Measurements from ENCODE around the gene LUM.

LUM gene

DNA sequence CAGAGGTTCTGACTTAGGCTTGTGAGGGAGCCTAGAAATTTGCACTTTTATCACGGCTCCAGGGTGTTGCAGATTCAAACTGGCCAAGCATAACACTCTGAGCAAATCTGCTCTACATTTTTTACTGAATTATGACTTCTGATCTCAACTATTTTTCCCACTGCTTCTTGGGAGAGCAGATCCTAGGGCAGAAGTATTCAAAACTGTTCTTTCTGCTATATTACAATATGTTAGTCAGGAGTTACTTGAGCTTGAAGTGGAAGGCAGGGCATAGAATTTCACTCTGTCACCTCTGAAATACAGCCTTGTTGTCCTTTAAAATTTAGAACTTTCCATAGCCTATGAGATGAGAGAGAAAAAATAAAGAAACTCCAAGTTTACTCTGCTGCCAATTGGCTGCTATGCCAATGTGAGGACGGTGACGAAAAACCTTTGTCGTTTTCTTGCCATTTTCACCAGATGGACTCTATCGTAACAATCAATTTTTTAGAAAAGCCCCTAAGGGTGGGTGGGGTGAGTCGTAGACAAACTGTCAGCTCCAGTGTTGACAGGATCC lies 37.1 kb downstream of the LUM start:
- no peak for DNase-seq

DNA sequence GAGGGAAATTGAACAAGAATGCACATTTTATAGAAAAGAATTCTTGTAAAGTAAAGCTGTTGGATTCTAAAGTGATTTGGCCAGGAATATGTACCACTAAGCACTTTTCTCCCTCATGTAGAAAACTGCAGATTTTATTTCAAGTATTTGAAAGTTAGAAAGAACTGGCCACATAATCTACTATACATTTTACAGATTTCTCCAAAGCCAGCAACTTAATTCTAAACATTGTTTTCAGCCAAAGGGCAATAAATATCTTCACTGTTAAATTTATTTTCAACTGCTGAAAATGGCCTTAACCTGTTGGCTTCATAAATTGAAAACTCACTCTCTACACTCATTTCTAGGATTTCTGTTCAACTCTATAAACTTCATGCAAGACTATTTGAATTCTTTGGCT lies 37.9 kb downstream of the LUM start:
- no peak for DNase-seq

DNA sequence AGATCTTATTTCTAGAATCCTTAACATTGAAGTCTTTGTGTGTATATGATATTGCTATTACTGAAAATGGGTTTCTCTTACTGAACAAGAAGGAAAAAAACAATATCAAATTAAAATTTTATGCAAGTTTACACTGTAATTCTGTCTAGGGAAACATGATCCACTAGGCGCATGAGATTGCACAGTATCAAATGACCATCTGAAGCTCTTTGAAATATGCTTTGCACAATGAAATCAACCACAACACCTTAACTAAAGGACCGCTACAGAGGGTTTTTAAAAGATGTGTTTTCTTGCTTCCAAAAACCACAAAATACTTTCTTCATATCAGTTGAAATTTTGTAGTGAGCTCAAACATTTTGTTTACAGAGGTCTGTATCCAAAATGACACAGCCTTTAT lies 38.4 kb downstream of the LUM start:
- no peak for DNase-seq

DNA sequence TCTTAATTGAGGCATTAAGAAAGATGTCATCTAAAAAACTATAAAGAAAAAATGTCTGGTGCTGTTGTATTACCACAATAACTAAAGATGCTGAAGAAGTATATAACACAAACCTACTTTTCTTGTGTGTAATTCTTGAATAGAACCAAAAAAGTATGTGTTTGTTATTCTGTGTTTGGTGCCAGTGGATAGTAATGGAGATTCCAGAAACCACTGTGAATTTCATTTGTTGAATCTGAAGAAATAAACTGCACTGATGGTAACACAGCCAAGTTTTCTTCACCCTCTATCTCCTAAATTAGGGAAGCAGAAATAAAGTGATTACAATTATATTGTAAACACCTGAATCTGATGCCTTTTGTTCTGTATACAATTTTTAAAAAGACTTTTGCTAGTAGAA lies 40.4 kb downstream of the LUM start:
- no peak for DNase-seq

DNA sequence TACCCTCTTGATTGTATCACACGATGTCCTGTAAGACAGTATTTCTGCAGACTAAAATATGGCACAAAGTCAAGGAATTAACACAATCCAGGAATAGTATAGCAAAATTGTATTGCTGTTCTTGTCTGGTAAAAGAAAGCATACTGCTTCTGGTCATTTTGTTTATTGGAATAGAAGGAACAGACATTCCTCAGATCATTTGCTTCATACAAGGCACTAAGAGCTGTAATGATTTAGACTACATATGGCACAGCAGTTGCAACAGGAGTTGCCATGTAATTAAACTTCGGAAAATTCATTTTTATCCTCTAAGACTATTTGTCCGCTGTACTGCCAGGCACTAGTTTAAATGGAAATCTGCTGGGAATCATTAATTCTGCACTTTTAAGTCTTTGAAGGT lies 45.9 kb downstream of the LUM start:
- no peak for DNase-seq

DNA sequence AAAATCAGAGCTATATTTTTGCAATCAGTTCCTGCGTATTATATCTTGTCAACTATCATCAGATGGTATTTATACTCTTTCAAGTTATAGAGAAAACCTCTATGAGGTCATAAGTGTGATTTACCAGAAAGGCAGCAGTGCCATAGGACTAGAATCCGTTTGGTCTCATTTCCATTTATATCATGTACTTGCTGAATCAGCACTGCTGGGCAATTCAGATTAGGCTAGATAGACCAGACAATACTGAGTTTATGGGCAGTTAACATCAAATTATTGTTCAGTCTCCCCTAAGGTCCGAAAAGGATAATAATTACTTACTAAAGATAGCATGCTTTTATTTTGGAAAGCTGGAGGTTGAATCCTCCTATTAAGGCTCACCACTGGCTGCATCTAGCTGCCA lies 46.7 kb downstream of the LUM start:
- DNase-seq = no peak

DNA sequence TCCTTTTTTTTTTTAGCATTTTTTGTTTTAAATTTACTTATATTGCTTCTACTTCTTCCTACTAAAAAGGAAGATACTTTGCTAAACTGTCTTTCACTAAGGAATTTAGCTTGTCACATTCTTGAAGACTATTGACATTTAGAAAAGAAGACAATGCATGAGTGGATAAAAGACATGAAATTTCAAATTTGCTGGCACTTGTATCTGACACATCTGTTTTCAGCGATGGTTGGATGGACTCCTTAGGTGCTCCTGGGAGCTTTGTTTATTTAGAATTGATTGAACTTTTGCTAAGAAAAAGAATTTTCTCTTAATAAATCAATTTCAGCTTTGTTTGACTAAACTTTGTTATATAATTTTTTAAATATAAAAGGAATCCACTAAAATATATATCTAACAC lies 50.2 kb downstream of the LUM start:
- DNase-seq = no peak

DNA sequence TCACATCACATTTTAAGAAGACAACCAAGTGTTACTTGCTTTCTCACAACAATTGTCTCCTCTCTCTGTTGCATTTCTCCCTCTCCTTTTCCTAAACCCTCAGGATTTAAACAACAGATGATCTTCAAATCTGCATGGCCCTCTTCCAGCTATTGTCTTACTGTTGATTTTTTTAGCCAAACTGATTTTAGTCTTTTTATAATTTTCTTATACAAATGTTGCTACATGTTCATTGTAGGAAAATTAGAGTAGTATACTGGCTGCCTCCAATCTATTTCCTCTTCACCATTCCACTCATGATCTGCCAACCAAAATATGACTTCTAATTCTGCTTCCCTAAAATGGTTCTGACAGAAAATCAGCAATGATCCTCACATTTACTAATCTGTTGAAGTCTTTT lies 52.1 kb downstream of the LUM start:
- DNase-seq = no peak

DNA sequence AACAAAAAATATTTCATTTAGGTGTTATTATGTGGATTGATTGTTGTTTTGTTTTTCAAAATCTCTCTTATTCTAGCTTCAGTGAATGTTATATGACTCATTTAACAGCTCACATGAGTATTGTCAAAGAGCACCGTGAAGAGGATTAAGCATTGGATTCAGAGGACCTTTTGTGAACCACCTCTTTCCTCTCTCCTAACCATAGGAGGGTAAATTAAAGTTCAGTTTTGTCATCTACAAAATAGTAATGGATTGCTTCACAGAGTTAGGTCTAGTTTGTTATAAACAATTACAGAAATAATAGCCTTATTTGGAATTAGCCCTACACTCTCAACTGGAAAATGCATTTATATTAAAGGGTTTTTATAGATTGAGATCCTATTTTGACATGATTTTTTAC lies 52.5 kb downstream of the LUM start:
- DNase-seq = no peak

DNA sequence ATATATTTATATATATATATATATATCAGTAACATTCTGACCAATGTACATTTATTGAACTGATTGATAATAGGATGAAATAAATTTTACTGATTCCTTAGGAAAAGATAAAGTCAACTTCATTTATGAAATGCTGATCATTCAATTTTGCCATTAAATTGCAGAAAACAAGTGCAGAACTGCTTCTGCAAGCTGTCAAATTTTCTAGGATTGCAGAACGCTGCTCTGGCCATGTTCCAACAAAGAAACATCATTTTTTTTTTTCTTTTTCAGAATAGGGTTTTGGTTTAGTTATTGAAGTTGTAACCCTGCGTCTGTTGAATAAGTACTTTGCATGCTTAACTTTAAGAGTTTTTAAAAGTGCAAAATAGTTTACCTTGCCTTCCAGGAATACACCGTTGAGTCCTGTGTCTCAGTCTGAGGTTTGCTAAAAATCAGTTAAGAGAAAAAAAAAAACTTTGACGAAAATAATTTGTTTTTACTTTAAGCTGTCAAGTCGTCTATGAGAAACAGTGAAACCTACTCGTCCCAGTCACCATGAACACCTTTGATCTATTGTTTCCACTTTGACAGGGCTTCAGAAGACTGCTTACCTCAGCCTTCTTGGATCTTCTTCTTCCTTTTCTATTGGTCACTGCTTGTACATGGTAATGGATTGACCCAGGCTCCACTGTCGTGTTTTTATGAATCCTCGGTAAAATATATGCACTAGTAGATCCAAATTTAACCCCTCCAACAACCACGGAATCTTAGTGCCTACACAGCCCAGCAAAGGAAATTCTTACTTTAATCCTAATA lies 53.7 kb downstream of the LUM start, which contains the start of gene KERA:
TSS of gene KERA (minus strand) at position 657 of the 798 bp plus-strand sequence. CDS start 1,743 bp downstream, outside the sequence.
- DNase-seq = no peak

DNA sequence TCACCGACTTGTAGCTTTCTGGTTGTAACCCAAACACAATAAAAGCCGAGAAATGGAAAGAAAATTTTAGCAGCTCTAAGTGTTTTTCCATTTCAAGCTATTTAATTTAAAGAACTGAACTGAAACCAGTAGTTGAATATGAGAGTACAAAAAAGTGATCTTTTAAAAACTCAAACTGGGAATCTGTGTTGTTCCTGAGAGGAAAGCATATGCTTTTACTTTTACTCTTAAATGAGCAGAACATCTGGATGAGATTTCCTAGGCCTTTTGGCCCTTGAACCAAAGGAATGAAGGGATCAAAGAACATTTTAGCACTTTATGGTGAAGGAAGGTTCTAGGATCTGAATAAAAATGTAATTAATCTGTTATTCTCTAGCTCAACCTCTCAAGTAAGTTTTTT lies 54.8 kb downstream of the LUM start:
- no peak for DNase-seq

DNA sequence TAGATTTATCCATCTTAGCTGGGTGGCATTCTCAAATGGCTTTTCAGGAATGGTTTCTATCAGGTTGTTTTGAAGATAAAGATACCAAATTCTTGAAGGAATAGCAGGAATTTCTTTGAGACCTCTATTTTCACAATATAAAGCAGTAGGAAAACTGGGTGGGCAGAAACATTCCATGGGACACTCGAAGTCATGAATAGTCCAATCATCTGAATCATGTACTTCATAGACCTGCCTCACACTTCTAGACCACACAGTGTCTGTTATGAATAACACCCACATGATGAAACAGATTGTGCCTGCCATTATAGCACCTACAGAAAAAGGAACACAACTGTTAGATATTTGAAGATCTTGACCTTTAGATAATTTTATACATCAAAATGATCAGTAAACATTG lies 55.3 kb downstream of the LUM start:
- no peak for DNase-seq

DNA sequence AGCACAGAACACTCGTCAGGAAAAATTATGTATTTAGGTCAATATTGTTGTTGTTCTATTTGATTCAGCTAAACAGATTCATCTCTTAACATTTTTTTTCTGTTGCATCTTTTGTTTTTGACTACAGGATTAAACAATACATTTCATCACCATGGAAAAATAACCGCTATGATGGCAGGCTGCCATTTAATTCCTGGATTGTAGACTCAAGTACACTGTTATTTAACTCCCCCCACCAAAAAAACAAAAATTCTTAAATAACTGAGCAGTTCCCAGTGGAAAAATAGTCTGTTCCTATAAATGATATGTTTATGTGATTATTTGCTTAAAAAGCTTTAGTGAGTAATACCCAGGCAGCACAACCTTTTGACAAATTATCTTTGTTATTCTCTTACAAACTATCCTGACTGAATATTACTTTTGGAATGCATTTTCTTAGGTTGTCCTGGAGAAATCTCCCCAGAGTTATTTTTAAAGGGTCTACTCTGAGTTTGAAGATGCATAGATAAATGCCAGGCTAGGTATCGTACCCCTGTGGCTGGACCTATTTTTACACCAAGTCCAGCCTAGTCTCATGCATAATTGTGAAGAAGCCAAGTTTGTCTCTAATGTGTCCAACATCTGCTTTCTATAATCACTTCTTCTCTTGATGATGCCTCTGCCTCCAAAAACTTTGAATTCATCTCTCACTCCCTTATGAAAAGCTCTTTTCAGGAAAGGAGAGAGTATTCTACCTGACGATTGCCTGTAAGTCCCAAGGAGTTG lies 57.2 kb downstream of the LUM start:
- DNase-seq = no peak
